HG03097 (cell line): Measurements from ENCODE around the gene RHOT2.

ENCODE experiments used
- ATAC-seq: cut with Tn5 transposase; IDR thresholded peaks from one replicate; pipeline ENCODE4 v1.9.1; 2021; ENCODE audit not compliant: unreplicated experiment, low FRiP score

RHOT2 gene

DNA sequence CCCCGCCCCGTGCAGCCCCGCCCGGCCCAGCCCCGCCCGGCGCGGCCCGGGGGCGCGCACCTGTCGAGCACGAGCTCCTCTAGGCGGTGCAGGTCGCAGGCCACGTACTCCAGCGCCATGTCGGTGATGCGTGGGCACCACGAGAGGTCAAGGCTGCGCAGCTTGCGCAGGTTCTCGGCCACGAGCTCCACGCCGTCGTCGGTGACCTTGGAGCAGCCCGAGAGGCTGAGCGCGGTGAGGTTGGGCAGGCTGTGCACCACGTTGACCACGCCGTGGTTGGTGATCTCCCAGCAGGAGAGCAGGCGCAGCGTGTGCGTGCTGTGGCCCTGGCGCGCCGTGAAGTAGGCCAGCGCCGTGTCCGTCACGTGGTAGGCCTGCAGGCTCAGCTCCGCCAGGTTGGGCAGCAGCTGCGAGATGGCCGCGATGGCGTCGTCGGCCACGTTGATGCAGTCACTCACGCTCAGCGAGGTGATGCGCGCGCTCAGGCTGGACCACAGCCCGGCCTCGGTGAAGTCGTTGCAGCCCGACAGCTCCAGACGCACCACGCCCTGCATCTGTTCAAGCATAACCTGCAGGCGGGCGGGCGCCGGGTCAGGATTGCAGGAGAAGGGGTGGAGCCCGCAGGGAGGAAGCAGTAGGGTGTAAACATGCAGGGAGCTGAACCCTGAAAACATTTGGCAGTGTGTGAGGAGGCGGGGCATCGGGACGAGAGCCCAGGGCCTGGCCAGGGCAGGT, 27.6 kb downstream of the RHOT2 start:
- no peak for ATAC-seq

DNA sequence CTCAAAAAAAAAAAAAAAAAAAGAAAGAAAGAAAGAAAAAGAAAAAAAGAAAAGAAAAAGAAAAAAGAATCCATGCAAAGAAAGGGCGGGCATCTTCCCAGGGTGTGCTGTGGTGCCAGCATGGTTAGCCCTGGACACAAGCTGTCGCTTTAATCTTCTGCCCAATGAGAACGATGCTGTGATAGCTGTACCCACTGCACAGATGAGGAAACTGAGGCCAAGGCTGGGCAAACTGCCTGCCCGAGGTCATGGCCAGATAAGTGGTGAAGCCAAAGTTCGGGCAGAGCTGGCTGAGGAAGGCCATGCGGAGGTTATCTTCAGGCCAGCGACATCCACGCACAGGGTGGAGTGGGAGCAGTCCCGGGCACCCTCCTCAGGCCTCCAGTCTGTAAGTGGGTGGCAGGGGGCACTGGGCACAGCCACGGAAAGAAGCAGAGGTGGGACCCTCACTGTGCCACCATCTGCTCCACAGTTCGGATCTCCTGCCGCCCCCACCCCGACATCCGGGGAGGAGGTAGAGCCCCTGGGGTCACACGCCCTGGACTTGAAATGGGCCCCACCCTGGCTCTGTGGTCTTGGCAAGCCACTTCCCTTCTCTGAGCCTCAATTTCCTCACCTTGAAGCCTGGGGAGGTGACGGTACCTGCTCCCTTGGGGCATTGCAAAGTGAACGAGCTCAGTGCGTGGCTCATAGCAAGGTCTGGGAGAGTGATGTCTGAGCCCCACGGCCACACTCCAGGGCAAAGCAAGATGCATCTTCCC, 31.2 kb downstream of the RHOT2 start:
- ATAC-seq: no peak

DNA sequence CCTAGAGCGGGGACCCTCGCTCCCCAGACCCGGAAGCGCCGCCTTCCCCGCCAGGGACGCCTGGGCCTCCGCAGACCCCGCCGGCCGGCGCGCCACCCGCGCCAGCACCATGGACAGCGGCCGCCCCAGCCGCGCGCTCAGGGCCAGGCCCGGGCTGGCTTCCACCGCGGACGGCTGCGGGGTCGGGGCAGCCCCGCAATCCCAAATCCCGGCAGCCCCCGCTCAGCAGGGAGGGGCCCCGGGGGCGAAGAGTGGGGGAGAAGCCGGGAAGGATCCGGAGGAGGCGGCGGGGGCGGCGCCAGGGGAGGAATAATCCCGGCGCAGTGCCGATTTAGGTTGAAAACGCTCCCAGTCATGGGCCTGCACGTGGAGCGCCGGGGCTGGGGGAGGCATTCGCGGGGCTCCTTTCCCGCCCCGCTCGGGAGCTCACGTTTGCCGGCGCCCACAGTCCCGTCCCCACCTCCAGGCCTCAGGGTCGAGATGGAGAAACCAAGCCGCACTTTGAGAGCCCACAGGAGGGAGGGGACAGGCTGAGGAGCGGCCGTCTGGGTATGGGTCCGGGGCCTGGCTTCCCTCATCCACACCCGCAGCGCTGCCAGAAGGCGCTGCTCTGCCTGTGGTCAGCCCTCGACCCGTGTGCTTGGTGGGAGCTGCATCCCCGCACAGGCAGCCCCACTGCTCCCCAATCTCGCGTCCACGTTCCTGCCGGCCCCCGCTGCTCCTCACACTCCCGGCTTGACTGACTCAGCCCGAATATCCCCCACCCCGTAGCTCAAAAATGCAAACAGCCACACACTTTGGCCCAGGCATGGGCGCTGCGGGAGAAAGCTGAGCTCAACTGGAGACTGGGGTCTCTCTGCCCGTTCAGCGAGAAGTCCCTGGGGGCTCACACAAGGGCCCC, 33.0 kb downstream of the RHOT2 start:
- no peak for ATAC-seq

DNA sequence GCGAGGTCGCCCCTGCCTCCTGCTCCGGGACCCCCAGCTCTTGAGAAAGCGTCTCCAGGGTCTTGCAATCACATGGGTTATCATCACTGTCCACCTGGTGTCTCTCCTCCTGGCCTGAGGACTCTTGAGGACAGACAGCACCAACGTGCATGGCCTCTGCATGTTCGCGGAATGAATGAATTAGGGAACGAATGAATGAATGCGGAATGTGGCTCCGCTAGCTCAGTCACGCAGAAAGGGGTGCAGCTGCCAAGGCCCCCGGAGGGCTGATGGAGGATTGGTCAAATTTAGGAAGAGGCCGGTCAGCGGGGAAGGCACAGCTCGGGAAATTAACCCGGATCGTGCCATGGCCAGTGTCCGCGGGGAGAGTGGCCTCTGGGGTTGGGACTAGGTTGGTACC, 34.4 kb downstream of the RHOT2 start:
- ATAC-seq: no peak

- ATAC-seq: no peak
These were observed 35.5 kb downstream of the RHOT2 start for GRCh38 chr16:703406-703805.

- no peak for ATAC-seq
These were observed 36.1 kb downstream of the RHOT2 start for GRCh38 chr16:704047-704446.

- ATAC-seq: no peak
These were observed 36.8 kb downstream of the RHOT2 start for GRCh38 chr16:704552-705380.

GRCh38 chr16:705431-706188, 37.7 kb downstream of the RHOT2 start, which contains the start of gene FBXL16:
TSS of gene FBXL16 (minus strand) at chr16:705801. CDS start at chr16:697405, 8,396 bp downstream.
- ATAC-seq: no peak

- no peak for ATAC-seq
These were observed 38.5 kb downstream of the RHOT2 start for GRCh38 chr16:706189-707061.

DNA sequence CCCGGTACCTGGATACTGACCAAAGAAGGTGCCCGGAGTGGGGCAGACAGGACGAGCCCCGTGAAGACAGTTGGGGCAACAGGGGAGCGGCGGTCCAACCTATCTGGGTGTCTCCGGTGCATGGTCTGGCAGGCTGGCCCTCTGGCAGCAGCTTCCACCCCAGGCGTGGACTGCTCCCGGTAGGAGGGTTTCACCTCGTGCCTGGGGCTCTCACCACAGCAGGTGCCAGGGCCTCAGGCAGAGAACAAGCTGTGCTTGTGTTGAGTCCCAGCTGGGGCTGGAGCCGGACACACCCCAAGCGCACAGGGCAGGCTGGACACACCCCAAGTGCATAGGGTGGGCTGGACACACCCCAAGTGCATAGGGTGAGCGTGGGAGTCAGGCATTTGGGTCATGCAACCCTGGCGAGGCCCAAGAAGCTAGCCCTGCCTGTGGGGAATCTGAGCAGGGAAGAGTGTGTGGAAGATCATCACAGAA, 39.2 kb downstream of the RHOT2 start:
- no peak for ATAC-seq

DNA sequence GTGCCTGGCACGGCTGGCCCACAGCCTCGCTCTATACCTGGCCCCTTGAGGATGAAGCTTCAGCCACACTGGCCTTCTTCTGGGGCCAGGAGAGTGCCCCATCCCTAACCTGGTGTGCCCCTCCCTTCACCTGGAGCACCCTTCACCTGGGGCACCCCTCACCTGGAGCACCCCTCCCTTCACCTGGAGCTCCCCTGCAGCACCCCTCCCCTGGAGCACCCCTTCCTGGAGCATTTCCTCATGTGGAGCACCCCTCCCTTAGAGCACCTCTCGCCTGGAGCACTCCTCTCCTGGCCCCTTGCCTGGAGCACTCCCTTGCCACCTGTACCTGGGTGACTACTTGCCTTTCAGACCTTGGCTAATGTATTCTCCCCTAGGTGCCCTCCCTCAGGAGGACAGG, 40.1 kb downstream of the RHOT2 start:
- no peak for ATAC-seq

- no peak for ATAC-seq
These were observed 41.0 kb downstream of the RHOT2 start for GRCh38 chr16:708959-709358.

- no peak for ATAC-seq
These were observed 41.9 kb downstream of the RHOT2 start for GRCh38 chr16:709566-710499.

DNA sequence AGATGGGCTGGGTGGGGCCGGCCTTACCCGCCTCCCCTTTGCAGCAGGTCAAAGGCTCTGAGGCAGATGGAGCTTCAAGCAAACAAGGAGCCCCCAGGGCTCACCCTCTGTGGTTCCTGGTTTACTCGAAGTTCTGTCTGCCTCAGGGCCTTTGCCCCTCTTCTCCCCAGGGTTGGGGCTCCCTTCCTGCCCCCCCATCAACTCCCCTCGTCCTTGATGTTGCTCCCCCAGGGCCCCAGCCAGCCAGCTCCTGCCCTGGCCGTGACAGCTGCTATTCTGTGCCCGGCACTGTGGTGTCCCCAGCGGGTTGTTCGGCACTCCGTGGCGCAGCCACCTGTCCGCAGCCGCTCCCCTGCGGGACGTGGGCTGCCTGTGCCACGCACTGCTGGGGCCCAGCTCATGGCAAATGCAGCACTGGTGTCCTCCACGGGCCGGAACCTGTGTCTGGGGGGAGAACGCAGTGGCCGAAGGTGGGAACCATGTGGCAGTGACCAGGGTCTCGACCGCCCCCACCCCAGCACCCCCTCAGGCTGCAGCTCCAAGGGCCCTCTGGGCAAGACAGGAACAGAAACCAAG, 42.7 kb downstream of the RHOT2 start:
- ATAC-seq: no peak

- no peak for ATAC-seq
These were observed 43.2 kb downstream of the RHOT2 start for GRCh38 chr16:711084-711483.

DNA sequence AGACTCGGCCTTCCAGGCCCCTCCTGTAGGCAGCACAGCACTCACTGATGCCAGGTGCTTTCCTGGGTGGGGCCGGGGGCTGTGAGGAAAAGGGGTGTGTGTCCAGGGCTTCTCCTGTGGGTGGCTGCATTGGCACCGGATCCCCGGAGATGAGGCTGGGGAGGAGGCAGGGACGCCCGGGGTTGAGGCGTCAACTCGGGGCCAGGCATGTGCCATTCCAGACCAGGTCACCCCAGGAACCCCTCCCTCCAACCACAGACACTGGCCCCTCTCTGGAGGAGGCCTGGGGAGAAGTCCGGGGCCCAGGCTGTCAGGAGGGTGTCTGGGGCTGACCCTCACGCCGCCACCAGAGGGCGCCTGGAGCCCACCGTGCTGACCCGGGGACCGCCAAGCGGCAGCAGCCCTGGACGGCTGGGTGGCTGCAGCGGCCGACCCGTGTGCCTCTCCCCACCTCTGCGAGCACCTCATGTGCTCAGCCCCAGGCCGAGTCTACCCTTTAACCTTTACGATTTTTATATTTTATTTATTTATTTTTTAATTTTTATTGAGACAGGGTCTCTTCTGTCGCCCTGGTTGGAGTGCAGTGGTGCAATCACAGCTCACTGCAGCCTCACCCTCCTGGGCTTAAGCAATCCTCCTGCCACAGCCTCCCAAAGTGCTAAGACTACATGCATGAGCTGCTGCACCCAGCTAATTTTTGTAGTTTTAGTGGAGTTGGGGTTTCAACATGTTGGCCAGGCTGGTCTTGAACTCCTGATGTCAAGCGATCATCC, 43.8 kb downstream of the RHOT2 start:
- no peak for ATAC-seq
